ENCODE measurements around the gene PHC3.
A peak's percentile ranks its signal among the peaks of the same experiment; 100 is the strongest.

PHC3 gene

GRCh38 chr3:170111147-170111771, 70.3 kb downstream of the PHC3 start:
- DNase-seq (ENCODE audit: insufficient read length) (no peak), FAIRE-seq (no peak)
- TF ChIP-seq POLR2AphosphoS5 (IDR thresholded peaks at IDR 0.05; ENCODE audit: low read depth, low read length), result no peak
- TF ChIP-seq TAF1 (IDR thresholded peaks at IDR 0.05; ENCODE audit: borderline replicate concordance, low read depth, low read length), result no peak
- no peak for TF ChIP-seq POLR2A (IDR thresholded peaks at IDR 0.05; ENCODE audit: low read depth, low read length)

DNA sequence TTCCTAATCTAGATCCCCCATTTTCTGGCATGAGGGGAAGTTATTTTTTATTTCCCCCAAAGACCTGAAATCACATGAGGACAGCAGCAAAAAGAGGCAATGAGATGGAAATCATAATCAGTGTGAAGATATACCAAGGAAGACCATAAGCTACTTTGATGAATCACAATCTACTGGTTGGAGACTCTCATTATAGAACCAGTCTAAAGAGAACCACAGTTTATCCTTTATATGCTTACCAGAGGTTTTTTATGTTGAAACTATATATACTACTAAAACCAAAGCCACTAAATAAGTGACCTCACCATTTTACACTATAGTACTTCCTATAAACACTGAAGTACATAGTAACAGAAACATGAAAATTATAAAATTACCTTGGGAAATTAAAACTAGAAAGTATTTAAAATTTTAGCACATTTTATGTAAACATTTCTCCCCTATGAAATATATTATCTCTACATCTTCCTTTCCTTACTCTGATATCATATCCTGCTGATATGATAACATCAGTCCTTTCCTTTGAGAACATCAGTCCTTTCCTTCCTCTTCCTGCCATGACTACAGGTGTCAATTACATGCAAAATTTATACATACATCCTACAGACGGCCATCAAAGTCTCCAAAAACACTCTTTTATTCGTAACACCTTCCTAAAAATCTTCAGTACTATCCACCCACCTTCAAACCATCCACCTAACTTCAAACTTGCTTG, 71.8 kb downstream of the PHC3 start:
- FAIRE-seq (no peak), DNase-seq (ENCODE audit: insufficient read length) (no peak)
- no peak for TF ChIP-seq POLR2A (IDR thresholded peaks at IDR 0.05; ENCODE audit: low read depth, low read length)
- no peak for TF ChIP-seq TAF1 (IDR thresholded peaks at IDR 0.05; ENCODE audit: borderline replicate concordance, low read depth, low read length)
- no peak for TF ChIP-seq POLR2AphosphoS5 (IDR thresholded peaks at IDR 0.05; ENCODE audit: low read depth, low read length)

DNA sequence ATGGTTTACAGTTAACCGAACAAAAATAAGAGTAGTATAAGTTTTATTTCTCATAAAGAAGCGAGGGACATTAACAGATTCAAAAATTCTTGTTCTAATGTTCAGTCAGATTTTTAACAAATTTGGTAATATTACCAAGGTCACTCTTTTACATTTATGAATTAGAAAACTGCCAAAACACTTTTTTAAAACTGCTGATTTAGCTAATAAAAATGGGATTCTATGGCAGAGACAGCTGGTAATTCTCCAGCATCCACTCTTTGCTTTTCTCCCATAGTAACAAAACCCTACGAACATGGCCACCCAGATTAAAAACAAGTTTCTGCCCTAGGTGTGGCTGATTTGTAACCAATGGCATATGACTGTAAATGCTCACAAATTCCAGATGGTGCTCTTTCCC, 72.6 kb downstream of the PHC3 start:
- DNase-seq (ENCODE audit: insufficient read length) (no peak), FAIRE-seq (no peak)
- TF ChIP-seq POLR2A (IDR thresholded peaks at IDR 0.05; ENCODE audit: low read depth, low read length) (no peak), TAF1 (IDR thresholded peaks at IDR 0.05; ENCODE audit: borderline replicate concordance, low read depth, low read length) (no peak), POLR2AphosphoS5 (IDR thresholded peaks at IDR 0.05; ENCODE audit: low read depth, low read length) (no peak)

DNA sequence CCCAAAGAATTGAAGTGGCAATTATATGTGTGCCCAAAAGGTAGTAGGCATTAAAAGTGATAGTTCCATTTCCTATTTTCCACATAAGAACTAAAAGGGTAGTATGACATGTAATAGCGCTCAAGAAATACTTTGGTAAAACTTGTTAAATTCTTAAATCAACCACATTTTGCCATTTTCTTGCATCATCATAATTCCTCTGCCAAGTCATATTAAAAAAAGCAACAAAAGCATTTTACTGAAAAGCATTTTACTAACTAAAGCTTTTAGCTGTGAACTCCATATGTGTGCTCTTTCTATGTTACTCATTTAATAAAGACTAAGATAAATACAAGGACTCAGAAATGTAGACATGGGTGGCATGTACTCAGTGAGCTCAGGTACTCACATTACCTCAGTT, 73.6 kb downstream of the PHC3 start:
- no peak for DNase-seq (ENCODE audit: insufficient read length)
- TF ChIP-seq TAF1 (IDR thresholded peaks at IDR 0.05; ENCODE audit: borderline replicate concordance, low read depth, low read length) (no peak), POLR2AphosphoS5 (IDR thresholded peaks at IDR 0.05; ENCODE audit: low read depth, low read length) (no peak), POLR2A (IDR thresholded peaks at IDR 0.05; ENCODE audit: low read depth, low read length) (no peak)

GRCh38 chr3:170102431-170102830, 79.1 kb downstream of the PHC3 start:
- FAIRE-seq (peak; percentile 42), DNase-seq (ENCODE audit: insufficient read length) (no peak)
- TF ChIP-seq POLR2AphosphoS5 (IDR thresholded peaks at IDR 0.05; ENCODE audit: low read depth, low read length) (no peak), TAF1 (IDR thresholded peaks at IDR 0.05; ENCODE audit: borderline replicate concordance, low read depth, low read length) (no peak), POLR2A (IDR thresholded peaks at IDR 0.05; ENCODE audit: low read depth, low read length) (no peak)

More for the DNA sequence above, 73.6 kb downstream of the PHC3 start:
- no peak for FAIRE-seq

DNA sequence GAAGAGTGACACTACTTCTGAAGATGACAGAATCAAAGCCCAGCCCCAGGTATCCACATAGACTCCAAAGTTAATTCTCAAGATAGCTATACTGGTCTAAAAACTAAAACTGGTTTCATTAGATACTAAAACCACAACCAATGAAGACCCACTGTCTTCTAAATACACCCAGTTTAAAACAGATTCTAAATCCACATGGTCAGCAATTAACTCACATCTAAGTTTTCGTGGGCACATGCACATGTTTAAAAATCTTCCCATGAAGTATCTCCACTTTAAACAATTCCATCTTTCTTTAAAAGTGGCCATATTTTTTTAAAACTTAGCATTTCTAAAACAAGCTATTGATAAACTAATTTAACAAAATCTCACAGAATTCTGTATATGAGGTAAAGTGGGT, 80.6 kb downstream of the PHC3 start:
- DNase-seq (ENCODE audit: insufficient read length) (no peak), FAIRE-seq (no peak)

DNA sequence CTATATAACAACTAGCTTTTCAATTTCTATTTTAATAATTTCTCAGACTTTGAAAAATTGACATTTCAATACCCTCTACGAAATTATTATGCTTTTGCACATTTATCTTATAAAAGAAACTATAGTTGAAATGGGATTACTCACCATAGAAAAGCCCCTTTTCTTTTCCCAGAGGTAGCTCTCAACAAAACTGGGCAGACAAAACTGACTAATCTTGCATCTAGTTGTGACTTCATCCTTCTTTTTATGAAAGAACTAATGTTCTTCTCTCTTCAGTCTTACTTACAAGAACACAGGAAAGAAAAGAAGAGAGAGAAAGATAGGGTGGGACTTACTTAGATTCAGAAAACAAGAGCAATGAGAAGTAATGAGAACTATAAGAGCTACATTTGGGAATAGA, 82.8 kb downstream of the PHC3 start:
- no peak for DNase-seq (ENCODE audit: insufficient read length)
- TF ChIP-seq TAF1 (IDR thresholded peaks at IDR 0.05; ENCODE audit: borderline replicate concordance, low read depth, low read length) (no peak), POLR2AphosphoS5 (IDR thresholded peaks at IDR 0.05; ENCODE audit: low read depth, low read length) (no peak), POLR2A (IDR thresholded peaks at IDR 0.05; ENCODE audit: low read depth, low read length) (no peak)
- FAIRE-seq, result peak; percentile 38

More for the DNA sequence above, 80.6 kb downstream of the PHC3 start:
- TF ChIP-seq TAF1 (IDR thresholded peaks at IDR 0.05; ENCODE audit: borderline replicate concordance, low read depth, low read length) (no peak), POLR2AphosphoS5 (IDR thresholded peaks at IDR 0.05; ENCODE audit: low read depth, low read length) (no peak), POLR2A (IDR thresholded peaks at IDR 0.05; ENCODE audit: low read depth, low read length) (no peak)

DNA sequence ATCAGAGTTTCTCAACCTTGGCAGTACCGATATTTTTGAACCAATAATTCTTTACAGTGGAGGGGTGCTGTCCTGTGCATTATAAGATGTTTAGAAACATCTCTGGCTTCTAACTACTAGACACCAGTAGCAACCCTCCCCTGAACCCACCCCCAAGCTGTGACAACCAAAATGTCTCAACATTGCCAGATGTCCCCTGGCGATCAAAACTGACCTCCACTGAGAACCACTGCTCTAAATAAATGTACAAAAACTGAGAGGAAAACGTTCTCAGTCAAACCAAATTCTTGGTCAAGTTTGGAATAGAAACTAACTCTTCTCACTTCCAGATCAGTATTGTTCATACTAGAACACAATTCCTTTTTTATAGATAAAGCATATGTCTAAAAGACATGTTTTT, 85.2 kb downstream of the PHC3 start:
- DNase-seq (ENCODE audit: insufficient read length), result no peak
- FAIRE-seq, result peak; percentile 63
- TF ChIP-seq TAF1 (IDR thresholded peaks at IDR 0.05; ENCODE audit: borderline replicate concordance, low read depth, low read length) (no peak), POLR2AphosphoS5 (IDR thresholded peaks at IDR 0.05; ENCODE audit: low read depth, low read length) (no peak), POLR2A (IDR thresholded peaks at IDR 0.05; ENCODE audit: low read depth, low read length) (no peak)

GRCh38 chr3:170095771-170096170, 85.8 kb downstream of the PHC3 start:
- DNase-seq (ENCODE audit: insufficient read length), result no peak
- FAIRE-seq, result no peak
- TF ChIP-seq TAF1 (IDR thresholded peaks at IDR 0.05; ENCODE audit: borderline replicate concordance, low read depth, low read length) (no peak), POLR2AphosphoS5 (IDR thresholded peaks at IDR 0.05; ENCODE audit: low read depth, low read length) (no peak), POLR2A (IDR thresholded peaks at IDR 0.05; ENCODE audit: low read depth, low read length) (no peak)

DNA sequence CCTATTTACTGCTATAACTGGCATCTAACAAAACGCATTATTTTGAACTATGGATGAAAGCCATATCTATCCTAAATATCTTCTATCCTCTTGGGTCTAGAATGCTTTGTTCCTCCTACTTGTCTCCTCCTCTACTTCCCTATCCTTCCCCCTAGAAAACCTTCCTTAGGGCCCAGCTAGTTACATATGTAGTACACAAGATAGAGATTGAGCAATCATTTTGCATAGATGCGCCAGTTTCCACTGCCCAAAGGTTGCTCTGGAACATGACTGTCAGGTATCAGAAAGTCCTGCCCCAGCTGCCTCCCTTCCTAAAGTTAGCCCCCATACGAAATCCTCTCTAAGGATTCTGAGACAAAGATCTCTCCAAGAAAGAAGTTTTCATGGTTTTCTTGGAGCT, 88.6 kb downstream of the PHC3 start:
- TF ChIP-seq POLR2AphosphoS5 (IDR thresholded peaks at IDR 0.05; ENCODE audit: low read depth, low read length) (no peak), POLR2A (IDR thresholded peaks at IDR 0.05; ENCODE audit: low read depth, low read length) (no peak), TAF1 (IDR thresholded peaks at IDR 0.05; ENCODE audit: borderline replicate concordance, low read depth, low read length) (no peak)
- FAIRE-seq (no peak), DNase-seq (ENCODE audit: insufficient read length) (no peak)

DNA sequence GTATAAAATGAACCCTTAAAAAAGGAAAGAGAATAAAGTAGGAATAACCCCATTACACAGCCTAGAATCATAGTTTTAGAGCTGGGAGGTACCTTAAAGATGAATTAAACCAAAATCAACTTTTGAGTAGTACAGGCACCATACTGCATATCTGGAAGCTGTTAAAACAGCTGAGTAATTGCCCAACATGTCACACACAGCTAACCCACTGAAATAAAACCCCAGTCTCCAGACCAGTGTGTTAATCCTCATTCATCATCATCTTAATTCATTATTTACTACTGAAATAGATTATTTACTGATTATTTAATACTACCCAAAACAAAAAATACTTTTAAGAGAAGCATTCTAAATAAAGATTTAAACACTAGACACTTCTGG, 90.9 kb downstream of the PHC3 start:
- DNase-seq (ENCODE audit: insufficient read length), result no peak
- no peak for FAIRE-seq
- TF ChIP-seq POLR2A (IDR thresholded peaks at IDR 0.05; ENCODE audit: low read depth, low read length) (no peak), POLR2AphosphoS5 (IDR thresholded peaks at IDR 0.05; ENCODE audit: low read depth, low read length) (no peak)

Measured in GM12892 (cell line).